ENCODE data around the gene XPNPEP2.

The XPNPEP2 gene

GRCh38 chrX:129808158-129808828, 69.5 kb downstream of the XPNPEP2 start:
- Histone ChIP-seq H2AFZ (ENCODE audit: low read depth, low read length) (no peak overlapping the region), H3K9me3 (ENCODE audit: insufficient read depth, low read length, severe bottlenecking) (no peaks in the 10 kb centered on the region), H3K4me3 (ENCODE audit: low read depth in 1 of 2, low read length in 2 of 2) (no peak overlapping the region), H3K4me2 (ENCODE audit: insufficient read depth, low read length) (no peak overlapping the region), H3K36me3 (ENCODE audit: insufficient read depth, low read length) (peaks cover 23% of the 10 kb centered on the region; the same call in 1 of the 2 replicates), H3K79me2 (ENCODE audit: insufficient read depth, low read length) (no peaks in the 10 kb centered on the region), H3K27me3 (ENCODE audit: insufficient read depth, low read length, poor library complexity) (no peaks in the 10 kb centered on the region), H3K9ac (ENCODE audit: low read depth, low read length) (no peak overlapping the region), H4K20me1 (ENCODE audit: insufficient read depth, low read length) (no peaks in the 10 kb centered on the region), H3K4me1 (ENCODE audit: insufficient read depth, low read length) (no peaks in the 10 kb centered on the region), H3K27ac (ENCODE audit: low read length) (no peak overlapping the region)
- no peak for TF ChIP-seq EZH2 (IDR thresholded peaks at IDR 0.05; ENCODE audit: borderline replicate concordance, low read depth, low read length, severe bottlenecking)
- no peak for TF ChIP-seq CTCF (IDR thresholded peaks at IDR 0.05; ENCODE audit: borderline replicate concordance, extremely low read depth, low read length, poor library complexity, severe bottlenecking)
- ATAC-seq (ENCODE audit: insufficient read depth, low read depth) (no peak), DNase-seq (no peak)

- no peak overlapping the region for H3K4me2 ChIP-seq (ENCODE audit: insufficient read depth, low read length)
- no peak for DNase-seq
- no peaks in the 10 kb centered on the region for H3K9me3 ChIP-seq (ENCODE audit: insufficient read depth, low read length, severe bottlenecking)
- no peak overlapping the region for H3K27ac ChIP-seq (ENCODE audit: low read length)
- H3K4me1 ChIP-seq (ENCODE audit: insufficient read depth, low read length), result no peaks in the 10 kb centered on the region
- no peaks in the 10 kb centered on the region for H3K27me3 ChIP-seq (ENCODE audit: insufficient read depth, low read length, poor library complexity)
- H3K36me3 ChIP-seq (ENCODE audit: insufficient read depth, low read length), result peaks cover 25% of the 10 kb centered on the region; the same call in 1 of the 2 replicates
- no peak for ATAC-seq (ENCODE audit: insufficient read depth, low read depth)
- TF ChIP-seq CTCF (IDR thresholded peaks at IDR 0.05; ENCODE audit: borderline replicate concordance, extremely low read depth, low read length, poor library complexity, severe bottlenecking) (no peak), EZH2 (IDR thresholded peaks at IDR 0.05; ENCODE audit: borderline replicate concordance, low read depth, low read length, severe bottlenecking) (no peak)
- no peak overlapping the region for H2AFZ ChIP-seq (ENCODE audit: low read depth, low read length)
- H3K79me2 ChIP-seq (ENCODE audit: insufficient read depth, low read length), result no peaks in the 10 kb centered on the region
- H3K9ac ChIP-seq (ENCODE audit: low read depth, low read length), result no peak overlapping the region
- H4K20me1 ChIP-seq (ENCODE audit: insufficient read depth, low read length), result no peaks in the 10 kb centered on the region
- no peak overlapping the region for H3K4me3 ChIP-seq (ENCODE audit: low read depth in 1 of 2, low read length in 2 of 2)
These were observed 70.3 kb downstream of the XPNPEP2 start for GRCh38 chrX:129808829-129809796.

- no peaks in the 10 kb centered on the region for H3K4me1 ChIP-seq (ENCODE audit: insufficient read depth, low read length)
- no peaks in the 10 kb centered on the region for H3K79me2 ChIP-seq (ENCODE audit: insufficient read depth, low read length)
- no peaks in the 10 kb centered on the region for H3K9me3 ChIP-seq (ENCODE audit: insufficient read depth, low read length, severe bottlenecking)
- no peak for DNase-seq
- H3K36me3 ChIP-seq (ENCODE audit: insufficient read depth, low read length), result peaks cover 23% of the 10 kb centered on the region
- TF ChIP-seq CTCF (IDR thresholded peaks at IDR 0.05; ENCODE audit: borderline replicate concordance, extremely low read depth, low read length, poor library complexity, severe bottlenecking) (no peak), EZH2 (IDR thresholded peaks at IDR 0.05; ENCODE audit: borderline replicate concordance, low read depth, low read length, severe bottlenecking) (no peak)
- no peaks in the 10 kb centered on the region for H4K20me1 ChIP-seq (ENCODE audit: insufficient read depth, low read length)
- no peak overlapping the region for H3K9ac ChIP-seq (ENCODE audit: low read depth, low read length)
- no peak for ATAC-seq (ENCODE audit: insufficient read depth, low read depth)
- no peak overlapping the region for H3K27ac ChIP-seq (ENCODE audit: low read length)
- H3K4me3 ChIP-seq (ENCODE audit: low read depth in 1 of 2, low read length in 2 of 2), result no peak overlapping the region
- no peak overlapping the region for H2AFZ ChIP-seq (ENCODE audit: low read depth, low read length)
- H3K4me2 ChIP-seq (ENCODE audit: insufficient read depth, low read length), result no peak overlapping the region
- H3K27me3 ChIP-seq (ENCODE audit: insufficient read depth, low read length, poor library complexity), result no peaks in the 10 kb centered on the region
These were observed 75.0 kb downstream of the XPNPEP2 start for GRCh38 chrX:129813662-129814368.

All from DND-41 (cell line).